ENCODE data around the gene HMX1. TPM values are rescaled to one million over a fixed set of nuclear protein-coding genes. Genes with fewer than 3 reads are reported as not detected.

The HMX1 gene
- total and polyA plus RNA-seq, 2 experiments from 2014 or later: not detected

DNA sequence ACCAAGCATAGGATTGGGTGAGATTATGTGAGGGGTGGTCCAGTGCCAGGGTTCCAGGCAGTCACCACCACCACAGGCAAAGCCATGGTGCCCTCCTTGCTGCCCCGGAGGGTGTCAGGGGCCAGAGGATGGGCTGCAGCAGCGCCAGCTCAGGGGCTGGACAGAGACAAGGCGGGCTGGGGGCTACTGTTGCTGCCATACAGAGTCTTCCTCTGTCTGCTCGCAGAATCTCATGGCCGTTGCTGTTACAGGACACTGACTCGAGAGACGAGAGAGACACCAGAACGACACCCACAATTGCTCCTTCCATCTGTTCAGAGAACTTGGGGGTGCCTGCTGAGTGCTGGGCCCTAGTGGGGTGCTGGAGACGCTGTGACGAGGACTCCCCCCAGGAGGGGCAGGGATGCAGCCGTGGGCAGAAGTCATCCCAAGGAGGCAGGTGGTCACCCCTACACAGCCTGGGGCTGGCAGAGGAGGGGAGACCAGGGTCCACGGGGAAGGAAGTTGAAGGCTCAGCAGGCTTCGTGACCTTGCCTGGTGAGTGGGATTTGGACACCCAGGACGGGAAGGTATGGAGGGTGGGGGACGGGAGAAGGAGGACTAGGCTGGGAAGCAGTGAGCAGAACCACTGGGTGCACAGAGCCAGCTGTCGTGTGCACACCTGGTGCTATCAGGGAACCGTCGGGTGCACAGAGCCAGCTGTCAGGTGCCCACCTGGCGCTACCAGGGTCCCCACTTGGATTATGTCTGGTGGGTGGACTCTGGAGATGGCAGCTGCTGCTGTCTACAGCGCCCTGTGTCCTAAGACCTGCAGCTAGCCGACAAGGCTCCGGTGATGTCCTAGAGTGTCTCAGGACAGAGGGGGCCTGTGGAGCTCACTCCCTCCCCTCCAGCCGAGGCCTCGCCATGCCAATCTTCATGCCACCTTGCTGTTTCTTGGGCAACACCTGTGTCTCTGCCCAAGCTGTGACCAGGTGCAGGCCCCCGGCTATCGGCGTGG is 43.9 kb upstream of the HMX1 start:
- WGBS, 2 experiments (ENCODE audit: low coverage in 1 of 2, low lambda C conversion rate in 2 of 2, missing lambda C conversion rate in 2 of 2): 59 to 64% methylated on average over 25 to 27 of the region's 27 CpGs
- H3K27me3 ChIP-seq (replicated peaks; ENCODE audit: insufficient read depth): 0 out of 2 replicates have a peak, but pooled peaks cover 4% of the 10 kb centered on the region
- H3K79me2 ChIP-seq (ENCODE audit: insufficient read depth): no peaks in the 10 kb centered on the region
- H3K9ac ChIP-seq: no peak overlapping the region
- TF ChIP-seq EZH2 (IDR thresholded peaks at IDR 0.05; ENCODE audit: insufficient read depth, poor library complexity, severe bottlenecking) (no peak), EZH2phosphoT487 (IDR thresholded peaks at IDR 0.05; ENCODE audit: insufficient read depth, low read depth) (no peak)
- no peaks in the 10 kb centered on the region for H3K9me2 ChIP-seq (ENCODE audit: insufficient read depth)
- no peaks in the 10 kb centered on the region for H4K20me1 ChIP-seq (ENCODE audit: insufficient read depth)
- H3K9me3 ChIP-seq (ENCODE audit: low read depth): no peaks in the 10 kb centered on the region
- no peak overlapping the region for H3K4me3 ChIP-seq
- in situ Hi-C loops (cut with MboI): no loop called here
- H3K4me2 ChIP-seq (ENCODE audit: unreplicated experiment): no peak overlapping the region
- peaks cover 11% of the 10 kb centered on the region for H3K4me1 ChIP-seq (ENCODE audit: insufficient read depth)
- H3F3A ChIP-seq (ENCODE audit: insufficient read depth): 0 out of 2 replicates have a peak, but pooled peaks cover 5% of the 10 kb centered on the region
- H2AFZ ChIP-seq: no peak overlapping the region
- no peaks in the 10 kb centered on the region for H3K36me3 ChIP-seq (ENCODE audit: low read depth)
- H3K27ac ChIP-seq: no peak overlapping the region
- no peak for DNase-seq

DNA sequence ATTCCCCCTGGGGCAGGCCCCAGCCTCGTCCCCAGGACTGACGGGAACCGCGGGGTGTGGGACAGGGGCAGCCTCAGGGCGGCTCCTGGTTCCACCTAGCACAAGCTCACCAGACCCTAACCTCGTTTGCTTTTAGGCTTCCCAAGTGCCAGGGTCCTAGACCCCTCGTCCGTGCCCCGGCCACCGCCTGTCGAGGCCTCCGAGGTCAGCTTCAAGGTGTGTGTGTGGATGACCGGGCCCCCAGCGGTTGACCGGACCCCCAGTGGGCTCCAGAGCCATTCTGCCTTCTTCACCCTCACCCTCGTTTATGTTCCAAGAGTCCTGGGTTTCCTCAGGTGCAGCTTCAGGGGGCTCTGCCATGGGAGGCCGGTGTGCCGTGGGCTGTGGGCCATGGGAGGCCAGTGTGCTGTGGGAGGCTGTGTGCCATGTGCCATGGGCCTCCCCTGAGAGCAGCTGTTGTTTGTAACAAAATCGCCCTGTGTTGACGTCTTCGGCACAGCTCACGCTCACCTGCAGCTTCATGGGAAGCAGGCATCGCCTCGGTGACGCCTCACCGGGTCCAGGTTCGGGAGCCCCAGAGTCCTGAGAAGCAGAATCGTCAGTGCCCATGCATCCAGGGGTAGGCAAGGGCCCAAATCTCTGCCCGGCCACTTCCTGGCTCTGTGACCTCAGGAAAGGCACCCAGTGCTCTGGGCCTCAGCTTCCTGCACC is 43.0 kb upstream of the HMX1 start:
- no peaks in the 10 kb centered on the region for H3K9me3 ChIP-seq (ENCODE audit: low read depth)
- H3K36me3 ChIP-seq (ENCODE audit: low read depth): no peaks in the 10 kb centered on the region
- no peak for DNase-seq
- no peak overlapping the region for H3K4me2 ChIP-seq (ENCODE audit: unreplicated experiment)
- no peak for TF ChIP-seq EZH2 (IDR thresholded peaks at IDR 0.05; ENCODE audit: insufficient read depth, poor library complexity, severe bottlenecking)
- TF ChIP-seq EZH2phosphoT487 (IDR thresholded peaks at IDR 0.05; ENCODE audit: insufficient read depth, low read depth): no peak
- peaks cover 8% of the 10 kb centered on the region; the same call in 1 of the 2 replicates for H3F3A ChIP-seq (ENCODE audit: insufficient read depth)
- WGBS, 2 experiments (ENCODE audit: low coverage in 1 of 2, low lambda C conversion rate in 2 of 2, missing lambda C conversion rate in 2 of 2): 78 to 82% methylated on average over 25 of the region's 29 CpGs
- H3K9me2 ChIP-seq (ENCODE audit: insufficient read depth): no peaks in the 10 kb centered on the region
- no peak overlapping the region for H3K4me3 ChIP-seq
- no peak overlapping the region for H3K27ac ChIP-seq
- H3K4me1 ChIP-seq (ENCODE audit: insufficient read depth): peaks cover 13% of the 10 kb centered on the region
- no peaks in the 10 kb centered on the region for H3K79me2 ChIP-seq (ENCODE audit: insufficient read depth)
- H3K9ac ChIP-seq: no peak overlapping the region
- in situ Hi-C loops (cut with MboI): no loop called here
- H4K20me1 ChIP-seq (ENCODE audit: insufficient read depth): no peaks in the 10 kb centered on the region
- no peak overlapping the region for H2AFZ ChIP-seq
- H3K27me3 ChIP-seq (replicated peaks; ENCODE audit: insufficient read depth): peaks cover 4% of the 10 kb centered on the region; the same call in 1 of the 2 replicates

DNA sequence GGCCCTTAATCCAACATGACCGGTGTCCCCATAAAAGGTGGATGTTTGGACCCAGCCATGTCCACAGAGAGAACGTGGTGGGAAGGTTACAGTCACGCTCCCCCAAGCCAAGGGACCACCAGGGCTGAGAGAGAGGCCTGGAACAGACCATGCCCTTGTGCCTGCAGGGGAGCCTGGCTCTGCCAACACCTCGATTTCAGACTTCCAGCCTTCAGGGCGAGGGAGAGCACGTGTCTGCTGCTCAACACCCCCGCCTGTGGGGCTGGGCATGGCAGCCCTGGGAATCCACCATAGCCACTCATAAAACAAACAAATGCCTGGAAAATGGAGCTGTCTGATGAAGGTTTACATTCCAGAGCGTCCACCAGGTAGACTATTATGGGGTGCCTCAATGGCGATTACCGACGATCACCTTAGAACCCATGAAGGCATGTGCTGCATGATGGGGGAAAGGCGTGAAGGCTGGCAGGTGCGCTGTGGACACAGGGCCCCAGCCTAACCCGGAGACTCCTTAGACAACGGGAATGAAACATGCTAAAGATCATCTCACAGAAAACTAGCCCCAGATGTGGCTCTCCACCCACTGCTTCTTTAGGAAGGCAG is 42.3 kb upstream of the HMX1 start:
- H3K27ac ChIP-seq: no peak overlapping the region
- in situ Hi-C loops (cut with MboI): no loop called here
- peaks cover 15% of the 10 kb centered on the region for H3K4me1 ChIP-seq (ENCODE audit: insufficient read depth)
- H3K4me3 ChIP-seq: no peak overlapping the region
- peaks cover 8% of the 10 kb centered on the region; the same call in 1 of the 2 replicates for H3F3A ChIP-seq (ENCODE audit: insufficient read depth)
- peaks cover 8% of the 10 kb centered on the region for H3K27me3 ChIP-seq (replicated peaks; ENCODE audit: insufficient read depth)
- H3K4me2 ChIP-seq (ENCODE audit: unreplicated experiment): no peak overlapping the region
- no peaks in the 10 kb centered on the region for H3K9me3 ChIP-seq (ENCODE audit: low read depth)
- H3K9me2 ChIP-seq (ENCODE audit: insufficient read depth): no peaks in the 10 kb centered on the region
- H3K9ac ChIP-seq: no peak overlapping the region
- WGBS, 2 experiments (ENCODE audit: low coverage in 1 of 2, low lambda C conversion rate in 2 of 2, missing lambda C conversion rate in 2 of 2): 73 to 75% methylated on average over 15 of the region's 15 CpGs
- DNase-seq: no peak
- no peaks in the 10 kb centered on the region for H3K79me2 ChIP-seq (ENCODE audit: insufficient read depth)
- no peaks in the 10 kb centered on the region for H4K20me1 ChIP-seq (ENCODE audit: insufficient read depth)
- no peak for TF ChIP-seq EZH2 (IDR thresholded peaks at IDR 0.05; ENCODE audit: insufficient read depth, poor library complexity, severe bottlenecking)
- no peak for TF ChIP-seq EZH2phosphoT487 (IDR thresholded peaks at IDR 0.05; ENCODE audit: insufficient read depth, low read depth)
- no peak overlapping the region for H2AFZ ChIP-seq
- H3K36me3 ChIP-seq (ENCODE audit: low read depth): no peaks in the 10 kb centered on the region
